Measurements from ENCODE around the gene DEXI.

- no peak for TF ChIP-seq CTCF (IDR thresholded peaks at IDR 0.05; ENCODE audit: low read depth, low read length, poor library complexity, severe bottlenecking)
- TF ChIP-seq EZH2phosphoT487 (IDR thresholded peaks at IDR 0.05; ENCODE audit: borderline replicate concordance, low read length), result no peak
These were observed 9.1 kb downstream of the DEXI start for GRCh38 chr16:10932959-10933710.
